IMR-90 (cell line): ENCODE results near the gene PPP6R3. TPM values are rescaled to one million over a fixed set of nuclear protein-coding genes. Genes with fewer than 3 reads are reported as not detected.

Experiments
- ATAC-seq: fragments of 200-7000 bp; cut with Tn5 transposase; 2 replicates; pipeline ENCODE4 v1.9.1; 2020; ENCODE audit warnings: low read depth, mild to moderate bottlenecking, moderate library complexity
- BruUV-seq: library from RNA; stranded (reverse); fragments of 400-500 nt; replicated peaks from 2 replicates; lab custom pipeline; 2021; lab: Mats Ljungman, UMichigan
- CTCF ChIA-PET: fragments of 300-600 bp; formaldehyde crosslinking; extraction: SDS; loops from one replicate; lab custom pipeline; 2021; ENCODE audit warnings: antibody characterized with exemption; lab: Yijun Ruan, JAX
- POLR2A ChIA-PET: fragments of 300-600 bp; sonication (Branson Sonifier 250); formaldehyde crosslinking; loops from one replicate; lab custom pipeline; 2022; ENCODE audit warnings: antibody characterized with exemption; ENCODE audit not compliant: unreplicated experiment; lab: Charles Lee
- DNase-seq: peaks from one replicate; pipeline ENCODE4 v3.0.0; 2013
- H2AFZ ChIP-seq: replicated peaks from 2 replicates; pipeline ENCODE3; 2013; ENCODE audit warnings: low read length, mild to moderate bottlenecking; ENCODE audit not compliant: poor library complexity
- H2AK5ac ChIP-seq: 2 replicates; pipeline ENCODE4 v1.6.1; 2013; ENCODE audit warnings: low read depth, low read length, inconsistent platforms
- H2AK9ac ChIP-seq: replicated peaks from 2 replicates; pipeline ENCODE3; 2013; ENCODE audit warnings: mild to moderate bottlenecking, low read depth, low read length, moderate library complexity; ENCODE audit not compliant: poor library complexity
- H2BK120ac ChIP-seq: 2 replicates; pipeline ENCODE4 v1.6.1; 2013; ENCODE audit warnings: low read depth, low read length, inconsistent platforms
- H2BK15ac ChIP-seq: 3 replicates; pipeline ENCODE4 v1.6.1; 2013; ENCODE audit warnings: low read depth, low read length, inconsistent platforms
- H2BK20ac ChIP-seq: 2 replicates; pipeline ENCODE4 v1.6.1; 2013; ENCODE audit warnings: low read depth, mild to moderate bottlenecking, inconsistent platforms, low read length, moderate library complexity
- H2BK5ac ChIP-seq: 2 replicates; pipeline ENCODE4 v1.6.1; 2013; ENCODE audit warnings: mild to moderate bottlenecking, low read depth, low read length, inconsistent platforms; ENCODE audit not compliant: poor library complexity, severe bottlenecking
- H3K14ac ChIP-seq: replicated peaks from 2 replicates; pipeline ENCODE4 v1.6.1; 2013; ENCODE audit warnings: low read depth, low read length, inconsistent platforms
- H3K18ac ChIP-seq: 2 replicates; pipeline ENCODE4 v1.6.1; 2013; ENCODE audit warnings: low read depth, low read length, control low read depth
- H3K23ac ChIP-seq: 2 replicates; pipeline ENCODE4 v1.6.1; 2013; ENCODE audit warnings: low read depth, low read length, inconsistent platforms
- H3K27ac ChIP-seq: 2 replicates; pipeline ENCODE4 v1.5.1; 2013; ENCODE audit warnings: mild to moderate bottlenecking, control low read depth, low read length; ENCODE audit not compliant: insufficient read depth
- H3K27me3 ChIP-seq: 2 replicates; pipeline ENCODE4 v1.6.1; 2013; ENCODE audit warnings: low read length; ENCODE audit not compliant: control insufficient read depth, insufficient read depth
- H3K36me3 ChIP-seq: 2 replicates; pipeline ENCODE4 v1.6.1; 2013; ENCODE audit warnings: low read length, mixed read lengths; ENCODE audit not compliant: control insufficient read depth, insufficient read depth
- H3K4ac ChIP-seq: 2 replicates; pipeline ENCODE4 v1.6.1; 2013; ENCODE audit warnings: low read depth, low read length, inconsistent platforms
- H3K4me1 ChIP-seq: 2 replicates; pipeline ENCODE4 v1.6.1; 2013; ENCODE audit warnings: low read length, mixed read lengths; ENCODE audit not compliant: control insufficient read depth, insufficient read depth
- H3K4me2 ChIP-seq: 2 replicates; pipeline ENCODE4 v1.6.1; 2013; ENCODE audit warnings: low read depth, mild to moderate bottlenecking, control low read depth, low read length, moderate library complexity
- H3K4me3 ChIP-seq: 2 replicates; pipeline ENCODE4 v1.5.1; 2013; ENCODE audit warnings: low read depth, mild to moderate bottlenecking, control low read depth, low read length, moderate library complexity; ENCODE audit not compliant: insufficient read depth
- H3K56ac ChIP-seq: 2 replicates; pipeline ENCODE4 v1.6.1; 2013; ENCODE audit warnings: low read length, inconsistent platforms; ENCODE audit not compliant: insufficient read depth; ENCODE audit errors: extremely low read depth
- H3K79me1 ChIP-seq, 2 experiments: 2 replicates each; pipeline ENCODE4 v1.6.1; 2013; ENCODE audit warnings: low read length in 2 of 2, inconsistent platforms in 1 of 2, low read depth in 1 of 2
- H3K9ac ChIP-seq: 2 replicates; pipeline ENCODE4 v1.6.1; 2013; ENCODE audit warnings: low read depth, low read length, control low read depth
- H3K9me1 ChIP-seq: 2 replicates; pipeline ENCODE4 v1.6.1; 2013; ENCODE audit warnings: low read length, inconsistent platforms; ENCODE audit not compliant: insufficient read depth
- H3K9me3 ChIP-seq: 2 replicates; pipeline ENCODE4 v1.6.1; 2013; ENCODE audit warnings: low read length; ENCODE audit not compliant: control insufficient read depth, insufficient read depth
- H4K20me1 ChIP-seq: 2 replicates; pipeline ENCODE4 v1.6.1; 2013; ENCODE audit warnings: low read length, inconsistent platforms; ENCODE audit not compliant: insufficient read depth
- H4K5ac ChIP-seq: 2 replicates; pipeline ENCODE4 v1.6.1; 2013; ENCODE audit warnings: mild to moderate bottlenecking, low read depth, low read length, control low read depth
- H4K8ac ChIP-seq, 2 experiments: 2 replicates each; pipeline ENCODE4 v1.6.1; 2013; ENCODE audit warnings: low read depth in 2 of 2, low read length in 2 of 2, control low read depth in 1 of 2, inconsistent platforms in 1 of 2
- H4K91ac ChIP-seq: 2 replicates; pipeline ENCODE4 v1.6.1; 2013; ENCODE audit warnings: low read depth, low read length, inconsistent platforms; ENCODE audit not compliant: insufficient read depth
- BHLHE40 ChIP-seq: fragments of 150-350 bp; IDR thresholded peaks from 2 replicates; pipeline ENCODE4 v1.6.1; 2016; ENCODE audit warnings: mild to moderate bottlenecking, low read depth, low read length
- CHD1 ChIP-seq: IDR thresholded peaks from 2 replicates; pipeline ENCODE4 v1.6.1; 2012; ENCODE audit warnings: low read depth, low read length, improper control_type of control experiment
- ELK1 ChIP-seq: fragments of 150-350 bp; IDR thresholded peaks from 2 replicates; pipeline ENCODE4 v1.6.1; 2016; ENCODE audit warnings: low read depth, mild to moderate bottlenecking, low read length, moderate library complexity, borderline replicate concordance
- MAFK ChIP-seq: IDR thresholded peaks from 2 replicates; pipeline ENCODE4 v1.6.1; 2012; ENCODE audit warnings: low read depth, low read length, improper control_type of control experiment
- MAZ ChIP-seq: IDR thresholded peaks from 2 replicates; pipeline ENCODE4 v1.6.1; 2012; ENCODE audit warnings: low read depth, mild to moderate bottlenecking, low read length, improper control_type of control experiment, moderate library complexity, borderline replicate concordance
- MXI1 ChIP-seq: IDR thresholded peaks from 2 replicates; pipeline ENCODE4 v1.6.1; 2012; ENCODE audit warnings: low read depth, mild to moderate bottlenecking, low read length, moderate library complexity, borderline replicate concordance
- RAD21 ChIP-seq: IDR thresholded peaks from 2 replicates; pipeline ENCODE4 v1.6.1; 2012; ENCODE audit warnings: low read length, improper control_type of control experiment
- RCOR1 ChIP-seq: IDR thresholded peaks from 2 replicates; pipeline ENCODE4 v1.6.1; 2012; ENCODE audit warnings: mild to moderate bottlenecking, low read length, improper control_type of control experiment; ENCODE audit not compliant: insufficient replicate concordance
- RFX5 ChIP-seq: IDR thresholded peaks from 2 replicates; pipeline ENCODE4 v1.8.0; 2012; ENCODE audit warnings: low read depth, mild to moderate bottlenecking, low read length, moderate library complexity
- SMC3 ChIP-seq: fragments of 150-350 bp; IDR thresholded peaks from 2 replicates; pipeline ENCODE4 v1.6.1; 2016; ENCODE audit warnings: low read depth, mild to moderate bottlenecking, antibody characterized with exemption, low read length, moderate library complexity
- WGBS, 2 experiments: methylation state at CpG; one replicate each; pipeline versions ENCODE4 v1.1.5 to v1.1.7; 2013; ENCODE audit warnings: missing lambda C conversion rate in 2 of 2; ENCODE audit not compliant: insufficient read length in 1 of 2; ENCODE audit errors: extremely low coverage in 2 of 2; 5-methylcytosine and 5-hydroxymethylcytosine counted together
- dilution Hi-C: fragments of 300-500 bp; cut with HindIII; formaldehyde crosslinking; loops from one replicate; pipeline ENCODE4 v1.14.3; 2018; ENCODE audit warnings: low sequenced_read_pairs; ENCODE audit not compliant: unreplicated experiment
- in situ Hi-C: fragments of 300-500 bp; cut with MboI; formaldehyde crosslinking; loops from 3 replicates; pipeline ENCODE4 v1.14.3; 2019; ENCODE audit warnings: low sequenced_read_pairs, inconsistent platforms, mixed read lengths
- intact Hi-C: fragments of 100-400 bp; cut with micrococcal nuclease; formaldehyde crosslinking; loops from 2 replicates; pipeline ENCODE4 v1.10.0; 2022
- polyA plus RNA-seq, 3 experiments: library from polyadenylated mRNA; depleted of rRNA; stranded (reverse); fragments of >200 nt; gene quantifications; 2 replicates each; pipeline ENCODE4 v1.2.3, GENCODE V29; 2012; ENCODE audit warnings: low replicate concordance in 1 of 3
- total RNA-seq: library from RNA; depleted of rRNA; stranded (reverse); fragments of >200 nt; gene quantifications from 2 replicates; pipeline ENCODE4 v1.2.3, GENCODE V29; 2012
- TF ChIP-seq, protein P1 (sequence below): fragments of 150-350 bp; IDR thresholded peaks from 2 replicates; pipeline ENCODE4 v1.6.1; 2017; ENCODE audit warnings: mild to moderate bottlenecking, antibody characterized with exemption, low read length, low read depth

PPP6R3 gene
- total and polyA plus RNA-seq, 2 of the 4 experiments (the other 2 are of a cell fraction), result 29.0 to 123 TPM

DNA sequence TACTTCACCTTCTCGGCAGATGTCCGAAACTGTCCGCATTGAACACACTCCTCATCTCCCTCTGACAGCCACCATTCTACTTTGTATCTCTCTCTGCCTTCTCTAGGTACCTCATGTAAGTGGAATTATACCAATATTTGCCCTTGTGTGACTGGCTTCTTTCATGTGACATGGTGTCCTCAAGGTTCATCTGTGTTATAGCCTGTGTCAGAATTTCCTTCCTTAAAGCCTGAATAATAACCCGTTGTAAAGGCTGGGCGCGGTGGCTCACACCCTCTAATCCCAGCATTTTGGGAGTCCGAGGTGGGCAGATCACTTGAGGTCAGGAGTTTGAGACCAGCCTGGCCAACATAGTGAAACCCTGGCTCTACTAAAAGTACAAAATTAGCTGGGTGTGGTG is 40.4 kb upstream of the PPP6R3 start:
- BruUV-seq, result no TSS peak
- no peak overlapping the region for H2BK120ac ChIP-seq
- in situ Hi-C loops, result no loop called here
- ChIA-PET CTCF (no interaction called here), POLR2A (no interaction called here)
- H3K4me3 ChIP-seq, result no peak overlapping the region
- no peak overlapping the region for H3K4ac ChIP-seq
- no peak overlapping the region for H3K9ac ChIP-seq
- no peaks in the 10 kb centered on the region for H3K9me3 ChIP-seq
- TF ChIP-seq RFX5 (no peak), MAZ (no peak), MAFK (no peak), MXI1 (no peak), SMC3 (no peak), CHD1 (no peak), RAD21 (no peak), ELK1 (no peak), RCOR1 (no peak), BHLHE40 (no peak)
- TF ChIP-seq, protein P1, sequence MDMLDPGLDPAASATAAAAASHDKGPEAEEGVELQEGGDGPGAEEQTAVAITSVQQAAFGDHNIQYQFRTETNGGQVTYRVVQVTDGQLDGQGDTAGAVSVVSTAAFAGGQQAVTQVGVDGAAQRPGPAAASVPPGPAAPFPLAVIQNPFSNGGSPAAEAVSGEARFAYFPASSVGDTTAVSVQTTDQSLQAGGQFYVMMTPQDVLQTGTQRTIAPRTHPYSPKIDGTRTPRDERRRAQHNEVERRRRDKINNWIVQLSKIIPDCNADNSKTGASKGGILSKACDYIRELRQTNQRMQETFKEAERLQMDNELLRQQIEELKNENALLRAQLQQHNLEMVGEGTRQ, result no peak
- H3K79me1 ChIP-seq, result peaks cover 0 to 5% of the 10 kb centered on the region in 2 experiments; a peak in 1 of 4 replicates
- no peak overlapping the region for H2BK15ac ChIP-seq
- dilution Hi-C loops, result no loop called here
- H3K36me3 ChIP-seq, result peaks cover 32% of the 10 kb centered on the region
- H4K8ac ChIP-seq, result no peak overlapping the region
- H3K14ac ChIP-seq, result no peak overlapping the region
- no peaks in the 10 kb centered on the region for H3K4me1 ChIP-seq
- no peak overlapping the region for H2AK9ac ChIP-seq
- H3K18ac ChIP-seq, result no peak overlapping the region
- peaks cover 3% of the 10 kb centered on the region; the same call in 1 of the 2 replicates for H3K9me1 ChIP-seq
- WGBS, 2 experiments, result 95% methylated on average over 6 of the region's 7 CpGs; no CpG with 5 or more reads in 1 of the 2 experiments
- H2AFZ ChIP-seq, result no peak overlapping the region
- H3K56ac ChIP-seq, result no peak overlapping the region
- H3K4me2 ChIP-seq, result no peak overlapping the region
- H4K5ac ChIP-seq, result no peak overlapping the region
- no peak overlapping the region for H2AK5ac ChIP-seq
- no peak overlapping the region for H3K27ac ChIP-seq
- H4K20me1 ChIP-seq, result peaks cover 12% of the 10 kb centered on the region; the same call in 1 of the 2 replicates
- H2BK20ac ChIP-seq, result no peak overlapping the region
- intact Hi-C loops, result no loop called here
- DNase-seq, result no peak
- no peaks in the 10 kb centered on the region for H3K27me3 ChIP-seq
- H3K23ac ChIP-seq, result no peak overlapping the region
- H4K91ac ChIP-seq, result no peak overlapping the region
- H2BK5ac ChIP-seq, result no peak overlapping the region
- no peak for ATAC-seq
